ENCODE measurements around the gene CENPI.
"Not testable (repeated sequence)": the region's sequence is repeated elsewhere in the genome, so short reads cannot be mapped to it uniquely, and the experiment has no call there.

The CENPI gene

GRCh38 chrX:101097546-101098453 lies at the start of gene CENPI:
Gene CENPI, plus strand, starts transcription at chrX:101098204. Its CDS starts 2,867 bp downstream, at chrX:101101071.
- DNase-seq (ENCODE audit: low read depth in 1 of 2, low spot score in 1 of 2) = peak; percentile 79 to 86

DNA sequence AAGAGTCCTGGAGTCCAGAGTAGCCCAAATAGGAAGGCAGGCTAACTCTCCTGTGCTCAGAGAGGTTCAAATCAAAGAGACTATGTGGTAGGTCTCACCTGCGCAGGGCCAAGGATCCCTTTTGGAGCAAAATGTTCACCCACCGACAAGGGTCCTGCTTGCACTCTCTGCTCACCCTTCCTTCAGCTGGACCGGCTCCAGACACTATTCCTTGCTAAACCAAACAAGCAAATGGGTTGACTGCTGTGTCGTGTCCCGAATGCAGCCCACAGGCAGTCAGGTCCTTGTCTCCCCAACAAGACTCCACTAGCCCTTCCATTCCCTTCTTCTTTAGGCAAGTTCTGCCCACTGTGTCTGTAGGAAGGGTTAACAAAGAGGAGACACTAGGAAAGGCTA lies 46.9 kb upstream of the CENPI start:
- no peak for DNase-seq (ENCODE audit: low read depth in 1 of 2, low spot score in 1 of 2)

GRCh38 chrX:101051549-101052302 lies 46.3 kb upstream of the CENPI start, which contains the start of gene TRMT2B:
Gene TRMT2B, minus strand, starts transcription at chrX:101052111. Its CDS starts 9,822 bp downstream, at chrX:101042289.
- DNase-seq (ENCODE audit: low read depth in 1 of 2, low spot score in 1 of 2) = peak; percentile 63

- not testable (repeated sequence) for DNase-seq (ENCODE audit: low read depth in 1 of 2, low spot score in 1 of 2)
These were observed 41.5 kb upstream of the CENPI start for GRCh38 chrX:101056551-101056950.

DNA sequence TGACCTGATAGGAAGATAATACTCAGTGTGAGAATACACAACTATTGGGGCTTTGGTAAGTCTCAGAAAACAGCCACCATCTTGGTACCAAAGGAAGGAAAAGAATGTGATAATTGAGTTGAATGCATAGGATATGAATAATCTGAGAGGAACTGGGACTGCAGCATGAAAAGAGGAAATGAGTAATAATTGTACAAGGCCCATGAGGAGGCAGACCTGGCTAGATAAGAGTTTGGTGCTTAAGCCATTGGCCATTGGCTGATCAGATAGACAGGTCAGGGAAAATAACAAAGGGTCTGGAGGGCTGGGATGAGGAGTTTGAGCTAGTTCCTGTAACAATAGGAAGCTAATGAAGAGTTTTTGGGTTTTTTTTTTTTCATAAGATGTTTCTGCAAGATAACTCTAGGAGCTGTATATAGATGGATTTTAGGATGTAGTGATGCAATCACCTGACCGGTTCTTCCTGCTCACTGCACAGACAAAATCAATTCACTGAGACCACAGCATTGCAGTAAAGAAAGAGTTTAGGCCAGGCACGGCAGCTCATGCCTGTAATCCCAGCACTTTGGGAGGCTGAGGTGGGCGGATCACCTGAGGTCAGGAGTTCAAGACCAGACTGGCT lies 40.8 kb upstream of the CENPI start:
- DNase-seq (ENCODE audit: low read depth in 1 of 2, low spot score in 1 of 2) = no peak

DNA sequence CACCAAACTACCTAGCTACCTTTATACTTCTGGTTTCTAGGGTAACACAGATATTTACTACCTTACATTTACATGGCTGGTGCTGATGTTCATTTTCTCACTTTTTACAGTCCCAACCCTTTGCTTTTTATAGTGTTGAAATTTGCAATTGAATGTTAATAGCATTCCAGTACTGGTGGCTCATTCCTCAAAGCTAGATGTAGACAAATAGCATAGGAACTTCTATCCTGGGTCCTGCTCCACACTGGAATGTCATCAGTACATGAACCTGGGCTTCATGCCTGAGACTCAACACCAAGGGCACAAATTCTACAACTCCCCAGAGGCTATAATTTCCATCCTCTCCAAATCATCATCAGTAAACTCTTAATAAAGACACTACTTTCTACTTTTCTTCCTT lies 35.8 kb upstream of the CENPI start:
- no peak for DNase-seq (ENCODE audit: low read depth in 1 of 2, low spot score in 1 of 2)

DNA sequence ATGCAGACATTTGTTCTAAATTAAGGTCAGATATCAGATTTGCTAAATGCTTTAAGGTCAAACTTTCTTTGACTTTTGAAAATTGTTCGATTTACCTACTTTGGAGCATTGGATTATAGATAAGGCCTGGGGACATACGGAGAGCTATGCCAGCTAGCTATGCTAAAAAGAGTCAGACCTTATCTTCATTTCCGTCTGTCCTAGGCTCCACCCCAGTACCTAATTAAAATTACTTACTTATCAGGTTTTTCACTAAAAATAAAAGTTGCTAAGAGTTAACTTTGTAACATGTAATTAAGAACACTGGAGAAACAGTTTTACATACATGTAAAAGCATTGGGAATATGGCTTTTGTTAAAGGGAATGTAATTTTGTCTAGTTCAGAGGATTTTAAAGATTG lies 26.4 kb upstream of the CENPI start:
- no peak for DNase-seq (ENCODE audit: low read depth in 1 of 2, low spot score in 1 of 2)

DNA sequence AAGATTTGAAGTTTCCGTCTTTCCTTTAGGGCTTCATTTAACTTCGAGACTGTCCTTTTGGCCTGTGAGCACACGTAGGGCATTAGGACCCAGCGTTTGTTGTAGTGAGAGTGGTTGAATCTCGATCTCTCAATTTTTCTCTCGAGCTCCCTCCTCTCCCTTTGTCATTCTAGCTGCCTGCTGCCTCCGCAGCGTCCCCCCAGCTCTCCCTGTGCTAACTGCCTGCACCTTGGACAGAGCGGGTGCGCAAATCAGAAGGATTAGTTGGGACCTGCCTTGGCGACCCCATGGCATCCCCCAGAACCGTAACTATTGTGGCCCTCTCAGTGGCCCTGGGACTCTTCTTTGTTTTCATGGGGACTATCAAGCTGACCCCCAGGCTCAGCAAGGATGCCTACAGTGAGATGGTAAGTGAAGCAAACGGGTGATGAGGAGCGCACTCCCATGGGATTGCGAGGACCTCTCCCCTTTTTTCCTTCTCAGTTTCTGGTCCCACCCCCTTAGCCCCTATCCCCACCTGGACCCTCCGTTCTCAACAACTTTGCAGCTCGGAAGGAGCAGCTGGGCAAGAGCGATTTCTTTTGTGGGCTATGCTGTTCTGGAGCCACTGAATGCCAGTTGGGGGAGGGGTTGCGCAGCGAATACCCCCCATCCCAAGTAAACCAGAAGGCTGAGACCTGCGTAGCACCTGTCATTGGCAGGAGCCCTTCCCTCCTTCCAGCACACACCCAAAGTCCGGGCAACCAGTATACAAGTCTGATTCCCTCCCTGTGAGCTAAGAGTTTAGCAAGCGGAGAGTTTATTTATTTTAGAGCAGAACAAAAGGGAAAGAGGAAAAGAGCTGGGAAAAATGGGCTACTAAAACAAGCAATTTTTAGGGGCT lies 19.0 kb upstream of the CENPI start, which contains the start of gene TMEM35A:
TMEM35A (plus strand) TSS at position 164 of the 883 bp plus-strand sequence; CDS start at position 288, 124 bp downstream.
- DNase-seq (ENCODE audit: low read depth in 1 of 2, low spot score in 1 of 2) = no peak

DNA sequence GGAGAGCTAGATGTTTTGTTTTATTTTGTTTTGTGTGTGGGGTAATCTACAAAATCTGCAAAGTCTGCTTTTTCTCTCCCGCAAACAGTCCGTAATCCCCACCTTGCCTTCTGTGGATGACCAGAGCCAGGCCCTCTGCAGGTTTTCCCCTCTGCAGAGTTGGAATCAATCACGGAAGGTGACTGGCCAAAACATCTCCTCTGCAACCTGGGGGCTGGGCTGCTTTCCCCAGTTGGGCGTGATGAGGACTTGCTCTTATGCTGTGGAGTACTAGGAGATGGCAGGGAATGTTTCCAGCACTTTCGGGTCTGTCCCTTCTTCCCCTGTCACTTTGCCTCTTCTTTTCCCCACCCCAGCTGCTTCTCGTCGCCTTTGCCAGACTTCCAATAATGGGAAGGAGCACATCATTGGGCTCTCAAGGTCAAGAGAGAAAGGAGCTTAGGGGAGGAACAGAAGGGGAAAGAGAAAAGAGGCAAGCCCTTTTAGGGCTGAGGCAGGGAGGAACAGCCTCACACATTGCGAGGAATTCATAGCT lies 18.2 kb upstream of the CENPI start:
- no peak for DNase-seq (ENCODE audit: low read depth in 1 of 2, low spot score in 1 of 2)

DNA sequence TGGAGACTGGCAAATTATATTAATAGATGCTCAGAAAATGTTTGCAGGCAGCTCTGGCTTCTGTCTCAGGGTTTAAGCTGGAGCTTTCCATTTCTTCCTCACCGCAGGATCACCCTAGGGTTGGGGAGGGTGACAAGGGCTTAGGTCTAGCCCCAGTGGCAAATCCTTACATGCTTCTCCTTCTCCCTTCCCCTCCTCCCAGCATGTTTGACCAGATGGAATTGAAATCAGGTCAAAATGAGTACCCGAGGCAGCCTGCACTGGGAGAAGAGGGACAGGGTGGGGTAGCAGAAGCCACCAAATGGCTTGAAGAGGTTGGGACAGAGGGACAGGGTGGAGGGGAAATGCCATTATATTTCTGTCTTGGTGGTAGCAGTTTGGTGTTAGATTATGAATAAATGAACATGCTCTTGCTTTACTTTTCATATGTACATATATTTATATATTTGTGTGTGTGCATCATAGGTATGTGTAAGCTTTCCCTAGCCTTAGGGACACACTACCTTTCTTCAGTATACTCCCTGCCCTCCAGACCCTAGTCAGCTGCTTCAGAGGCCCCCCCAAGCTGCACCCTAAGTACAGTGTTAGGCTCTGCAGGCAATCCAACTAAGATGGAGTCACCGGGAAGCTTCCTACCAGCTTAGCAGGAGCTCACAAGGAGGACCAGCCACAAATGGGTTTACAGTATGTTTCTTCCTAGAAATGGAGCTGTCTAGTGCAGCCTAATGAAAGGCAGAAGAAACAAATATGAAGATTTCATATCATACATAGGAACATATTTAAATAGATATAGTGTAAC lies 17.5 kb upstream of the CENPI start:
- no peak for DNase-seq (ENCODE audit: low read depth in 1 of 2, low spot score in 1 of 2)

- no peak for DNase-seq (ENCODE audit: low read depth in 1 of 2, low spot score in 1 of 2)
These were observed 16.8 kb upstream of the CENPI start for GRCh38 chrX:101081231-101081630.

GRCh38 chrX:101091817-101092216 lies 6.2 kb upstream of the CENPI start:
- DNase-seq (ENCODE audit: low read depth in 1 of 2, low spot score in 1 of 2) = no peak

DNA sequence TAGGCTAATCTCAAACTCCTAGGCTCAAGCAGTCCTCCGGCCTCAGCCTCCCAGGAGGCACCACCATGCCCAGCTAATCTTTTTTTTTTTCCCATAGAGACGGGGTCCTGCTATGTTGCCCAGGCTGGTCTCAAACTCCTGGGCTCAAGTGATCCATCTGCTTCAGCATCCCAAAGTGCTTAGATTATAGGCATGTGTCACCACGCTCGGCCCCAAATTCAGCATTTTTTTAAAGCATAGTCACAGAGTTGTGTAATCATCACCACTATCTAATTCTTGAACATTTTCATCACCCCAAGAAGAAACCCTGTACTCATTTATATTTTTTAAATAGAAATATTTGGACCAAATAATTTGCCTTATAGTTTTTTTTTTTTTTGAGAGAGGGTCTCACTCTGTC lies 10.3 kb downstream of the CENPI start:
- DNase-seq (ENCODE audit: low read depth in 1 of 2, low spot score in 1 of 2) = no peak

DNA sequence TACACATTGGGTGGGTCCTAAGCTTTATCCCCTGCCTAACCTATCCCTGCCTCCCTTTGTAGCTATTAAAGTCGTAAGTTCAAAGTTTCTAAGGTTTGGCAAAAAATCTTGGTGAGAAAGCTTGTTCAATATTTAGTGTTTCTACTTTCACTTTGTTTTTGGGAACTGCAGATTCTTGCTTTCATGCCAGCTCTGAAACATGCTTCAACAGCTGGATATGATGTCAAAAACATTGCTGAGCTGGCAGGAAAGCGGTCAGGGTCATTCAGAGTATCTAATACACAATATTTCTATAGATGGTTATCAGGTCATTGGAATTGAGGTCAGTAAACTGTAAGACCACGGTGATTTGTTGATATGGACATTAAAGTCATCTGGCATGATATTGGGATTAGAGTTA lies 19.7 kb downstream of the CENPI start:
- no peak for DNase-seq (ENCODE audit: low read depth in 1 of 2, low spot score in 1 of 2)

DNA sequence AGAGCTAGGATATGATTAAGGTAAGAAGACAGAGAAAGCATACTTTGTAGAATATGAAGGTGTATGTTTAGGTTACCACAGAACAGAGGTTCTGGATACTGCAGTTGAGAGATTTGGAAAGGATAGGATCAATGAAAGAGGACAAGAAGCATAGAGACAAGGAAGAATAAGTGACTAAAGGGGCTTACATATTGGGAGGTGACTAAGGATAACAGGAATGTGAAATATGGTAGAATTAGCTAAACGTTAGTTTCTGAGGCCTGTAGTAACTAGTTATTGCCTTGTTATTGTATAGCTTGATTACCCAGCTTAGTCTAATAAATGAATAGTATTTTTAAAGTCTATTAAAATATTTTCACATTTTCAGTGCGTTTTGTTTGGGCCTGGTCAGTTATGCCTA lies 38.2 kb downstream of the CENPI start:
- DNase-seq (ENCODE audit: low read depth in 1 of 2, low spot score in 1 of 2) = no peak
